Endodermal cell (in vitro differentiated cells): Measurements from ENCODE around the gene AASDHPPT. TPM values are rescaled to one million over a fixed set of nuclear protein-coding genes. Genes with fewer than 3 reads are reported as not detected.

Experiments used
- DNase-seq: peaks from one replicate; pipeline ENCODE4 v3.0.0-alpha.2; 2017
- H3K27ac ChIP-seq: 2 replicates; pipeline ENCODE4 v1.5.1; 2013; ENCODE audit warnings: mild to moderate bottlenecking, low read depth, low read length, moderate library complexity
- H3K27me3 ChIP-seq: 2 replicates; pipeline ENCODE4 v1.6.1; 2013; ENCODE audit warnings: mild to moderate bottlenecking, low read length, moderate library complexity; ENCODE audit not compliant: insufficient read depth, control insufficient read depth, poor library complexity, severe bottlenecking
- H3K36me3 ChIP-seq: 2 replicates; pipeline ENCODE4 v1.7.0; 2013; ENCODE audit warnings: mild to moderate bottlenecking, low read length, moderate library complexity; ENCODE audit not compliant: control insufficient read depth, insufficient read depth
- H3K4me1 ChIP-seq: one replicate; pipeline ENCODE4 v1.7.0; 2013; ENCODE audit warnings: low read length; ENCODE audit not compliant: control insufficient read depth, insufficient read depth
- H3K4me3 ChIP-seq: 2 replicates; pipeline ENCODE4 v1.5.1; 2013; ENCODE audit warnings: mild to moderate bottlenecking, low read length, moderate library complexity
- H3K9ac ChIP-seq: 2 replicates; pipeline ENCODE4 v1.6.1; 2013; ENCODE audit warnings: mild to moderate bottlenecking, low read length, moderate library complexity; ENCODE audit not compliant: poor library complexity, severe bottlenecking; ENCODE audit errors: extremely low read depth
- H3K9me3 ChIP-seq: 2 replicates; pipeline ENCODE4 v1.6.1; 2013; ENCODE audit warnings: mild to moderate bottlenecking, low read length, moderate library complexity; ENCODE audit not compliant: control insufficient read depth
- H3K27ac Mint-ChIP-seq: 2 replicates; pipeline ENCODE4 v1.8.0; 2020; ENCODE audit warnings: mixed read lengths
- H3K27me3 Mint-ChIP-seq: 2 replicates; pipeline ENCODE4 v1.8.0; 2021; ENCODE audit warnings: mild to moderate bottlenecking, mixed read lengths; ENCODE audit not compliant: insufficient read depth
- H3K36me3 Mint-ChIP-seq: 2 replicates; pipeline ENCODE4 v1.8.0; 2020; ENCODE audit warnings: low read depth, mixed read lengths
- H3K4me1 Mint-ChIP-seq: 2 replicates; pipeline ENCODE4 v1.8.0; 2020; ENCODE audit warnings: mixed read lengths
- H3K4me3 Mint-ChIP-seq: 2 replicates; pipeline ENCODE4 v1.8.0; 2020; ENCODE audit warnings: mild to moderate bottlenecking, moderate library complexity, mixed read lengths
- H3K9me3 Mint-ChIP-seq: 2 replicates; pipeline ENCODE4 v1.8.0; 2020; ENCODE audit warnings: mild to moderate bottlenecking, mixed read lengths
- WGBS, 2 experiments: methylation state at CpG; one replicate each; pipeline versions ENCODE4 v1.1.5 to v1.1.7; 2013; ENCODE audit warnings: missing lambda C conversion rate in 2 of 2, mixed read lengths in 1 of 2; ENCODE audit not compliant: insufficient coverage in 1 of 2, insufficient read length in 1 of 2; 5-methylcytosine and 5-hydroxymethylcytosine counted together
- total RNA-seq, 2 donors: library from RNA; stranded (reverse); fragmentation: NEBNext Ultra II Directional in 1 of 2; extraction: Animal tissue kit (Norgen Biotek cat#: 25700) in 1 of 2; gene quantifications; 2 replicates in 1 of 2; 3 replicates in 1 of 2; pipeline ENCODE4 v1.2.1, GENCODE V29; 2021
- TF ChIP-seq, protein P1 (sequence below): fragments of 200-600 bp; sonication (generic); conservative IDR thresholded peaks from 2 replicates; pipeline ENCODE4 v1.5.0; 2021; ENCODE audit warnings: antibody characterized with exemption, mild to moderate bottlenecking

AASDHPPT gene
- total RNA-seq, 2 donors from 2014 or later, result 44.8 to 52.3 TPM

DNA sequence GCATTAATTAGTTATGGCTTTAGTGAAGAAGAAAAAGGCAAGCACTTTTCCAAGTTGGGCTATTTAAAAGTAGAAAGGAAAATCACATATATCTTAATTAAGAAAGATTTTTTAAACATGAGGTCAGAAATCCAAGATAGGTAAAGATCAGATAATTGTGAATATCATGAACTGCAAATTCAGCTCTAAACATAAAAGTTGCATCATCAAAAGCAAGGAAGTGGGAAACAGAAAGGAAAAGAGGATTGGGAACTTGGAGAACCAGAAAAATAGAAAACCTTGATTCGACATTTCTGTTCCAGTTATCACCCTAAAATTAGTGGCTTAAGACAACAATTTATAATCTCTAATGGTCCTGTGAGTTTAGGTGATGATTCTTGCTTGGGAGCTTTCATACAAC is 17.8 kb upstream of the AASDHPPT start:
- WGBS, 2 experiments, result 100% methylated on average over 1 of the region's 1 CpG
- no peak overlapping the region for H3K27ac ChIP-seq

DNA sequence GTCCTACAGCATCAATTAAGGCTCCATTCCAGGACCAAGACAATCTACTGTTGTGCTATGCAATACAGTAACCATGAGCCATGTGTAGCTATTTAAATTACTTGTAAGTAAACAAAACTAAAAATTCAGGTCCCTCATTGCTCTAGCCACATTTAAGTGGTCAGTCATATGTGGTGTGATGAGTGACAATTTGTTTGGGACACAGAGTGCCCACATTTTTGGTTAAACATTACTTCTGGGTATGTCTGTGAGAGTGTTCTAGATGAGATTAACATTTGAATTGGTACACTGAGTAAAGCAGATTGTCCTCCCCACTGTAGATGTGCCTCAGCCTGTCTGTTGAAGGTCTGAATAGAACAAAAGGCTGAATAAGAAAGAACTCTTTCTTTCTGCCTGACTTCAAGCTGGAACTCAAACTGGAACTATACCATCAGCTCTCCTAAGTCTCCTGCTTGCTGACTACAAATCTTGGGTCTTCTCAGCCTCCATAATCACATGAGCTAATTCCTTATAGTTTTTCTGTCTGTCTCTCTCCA is 16.1 kb upstream of the AASDHPPT start:
- Mint-ChIP-seq H3K9me3 (no peaks in the 10 kb centered on the region), H3K27me3 (no peaks in the 10 kb centered on the region), H3K4me3 (no peak overlapping the region), H3K27ac (no peak overlapping the region), H3K4me1 (no peaks in the 10 kb centered on the region), H3K36me3 (peaks cover 4% of the 10 kb centered on the region)
- Histone ChIP-seq H3K27ac (no peak overlapping the region), H3K4me1 (no peaks in the 10 kb centered on the region), H3K9ac (no peak overlapping the region), H3K9me3 (no peaks in the 10 kb centered on the region), H3K4me3 (no peak overlapping the region), H3K36me3 (no peaks in the 10 kb centered on the region), H3K27me3 (no peaks in the 10 kb centered on the region)
- no peak for DNase-seq
- TF ChIP-seq, protein P1, sequence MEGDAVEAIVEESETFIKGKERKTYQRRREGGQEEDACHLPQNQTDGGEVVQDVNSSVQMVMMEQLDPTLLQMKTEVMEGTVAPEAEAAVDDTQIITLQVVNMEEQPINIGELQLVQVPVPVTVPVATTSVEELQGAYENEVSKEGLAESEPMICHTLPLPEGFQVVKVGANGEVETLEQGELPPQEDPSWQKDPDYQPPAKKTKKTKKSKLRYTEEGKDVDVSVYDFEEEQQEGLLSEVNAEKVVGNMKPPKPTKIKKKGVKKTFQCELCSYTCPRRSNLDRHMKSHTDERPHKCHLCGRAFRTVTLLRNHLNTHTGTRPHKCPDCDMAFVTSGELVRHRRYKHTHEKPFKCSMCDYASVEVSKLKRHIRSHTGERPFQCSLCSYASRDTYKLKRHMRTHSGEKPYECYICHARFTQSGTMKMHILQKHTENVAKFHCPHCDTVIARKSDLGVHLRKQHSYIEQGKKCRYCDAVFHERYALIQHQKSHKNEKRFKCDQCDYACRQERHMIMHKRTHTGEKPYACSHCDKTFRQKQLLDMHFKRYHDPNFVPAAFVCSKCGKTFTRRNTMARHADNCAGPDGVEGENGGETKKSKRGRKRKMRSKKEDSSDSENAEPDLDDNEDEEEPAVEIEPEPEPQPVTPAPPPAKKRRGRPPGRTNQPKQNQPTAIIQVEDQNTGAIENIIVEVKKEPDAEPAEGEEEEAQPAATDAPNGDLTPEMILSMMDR, result no peak

More for the DNA sequence above, 17.8 kb upstream of the AASDHPPT start:
- Histone ChIP-seq H3K27me3 (no peaks in the 10 kb centered on the region), H3K36me3 (no peaks in the 10 kb centered on the region), H3K4me1 (no peaks in the 10 kb centered on the region), H3K9me3 (no peaks in the 10 kb centered on the region), H3K4me3 (no peak overlapping the region), H3K9ac (no peak overlapping the region)
- no peaks in the 10 kb centered on the region for H3K27me3 Mint-ChIP-seq
- H3K4me1 Mint-ChIP-seq, result no peaks in the 10 kb centered on the region
- no peaks in the 10 kb centered on the region for H3K9me3 Mint-ChIP-seq
- H3K36me3 Mint-ChIP-seq, result peaks cover 4% of the 10 kb centered on the region
- DNase-seq, result no peak
- no peak overlapping the region for H3K27ac Mint-ChIP-seq
- no peak overlapping the region for H3K4me3 Mint-ChIP-seq
- TF ChIP-seq, protein P1, result no peak

DNA sequence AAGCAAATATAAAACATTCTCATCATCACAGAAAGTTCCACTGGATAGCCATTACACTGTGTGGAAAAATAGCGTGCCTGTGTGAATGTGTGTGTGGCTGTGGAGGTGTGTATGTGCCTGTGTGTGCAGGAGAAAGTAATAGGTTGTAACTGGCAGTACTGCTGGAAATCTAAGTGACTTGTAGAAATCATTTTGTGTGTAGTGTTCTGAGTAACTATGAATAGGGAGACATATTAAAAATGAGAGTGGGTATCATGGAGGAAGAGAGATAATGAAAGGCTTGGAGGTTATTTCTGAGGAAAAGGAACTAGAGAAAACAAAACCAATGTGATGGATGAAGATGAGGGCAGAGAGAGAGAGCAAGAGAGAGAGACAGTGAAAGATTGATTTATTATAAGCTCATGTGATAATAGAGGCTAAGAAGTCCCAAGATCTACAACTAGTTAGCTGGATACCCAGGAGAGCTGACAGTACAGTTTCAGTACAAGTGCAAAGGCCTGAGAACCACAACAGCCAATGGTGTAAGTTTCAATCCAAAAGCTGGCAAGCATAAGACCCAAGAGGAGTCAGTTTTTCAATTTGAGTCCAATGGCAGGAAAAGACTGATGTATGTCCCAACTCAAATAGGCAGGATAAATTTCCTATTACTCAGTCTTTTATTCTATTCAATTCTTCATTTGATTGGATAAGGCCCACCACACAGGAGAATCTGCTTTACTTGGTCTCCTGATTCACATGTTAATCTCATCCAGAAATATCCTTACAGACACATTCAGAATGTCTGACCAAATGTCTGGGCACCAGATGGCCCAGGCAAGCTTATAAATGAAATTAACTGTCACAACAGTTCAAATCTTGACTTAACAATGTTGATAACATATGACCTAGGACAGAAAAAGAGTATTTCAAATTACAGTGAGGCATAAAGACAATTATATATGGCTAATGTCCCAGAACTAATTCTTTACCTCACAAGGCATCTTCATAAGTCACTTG is 15.2 kb upstream of the AASDHPPT start:
- Mint-ChIP-seq H3K9me3 (no peaks in the 10 kb centered on the region), H3K27me3 (no peaks in the 10 kb centered on the region), H3K4me1 (no peaks in the 10 kb centered on the region), H3K27ac (no peak overlapping the region), H3K36me3 (peaks cover 4% of the 10 kb centered on the region), H3K4me3 (no peak overlapping the region)
- H3K4me3 ChIP-seq, result no peak overlapping the region
- no peaks in the 10 kb centered on the region for H3K9me3 ChIP-seq
- H3K36me3 ChIP-seq, result no peaks in the 10 kb centered on the region
- 96 to 100% methylated on average over 1 of the region's 1 CpG for WGBS, 2 experiments
- no peak overlapping the region for H3K27ac ChIP-seq
- H3K27me3 ChIP-seq, result no peaks in the 10 kb centered on the region
- H3K4me1 ChIP-seq, result no peaks in the 10 kb centered on the region
- no peak overlapping the region for H3K9ac ChIP-seq
- TF ChIP-seq, protein P1, result no peak
- no peak for DNase-seq
